ENCODE measurements around the gene KCNK17.

The KCNK17 gene

GRCh38 chr6:39338397-39338796 lies 24.2 kb upstream of the KCNK17 start:
- TF ChIP-seq, protein P1, sequence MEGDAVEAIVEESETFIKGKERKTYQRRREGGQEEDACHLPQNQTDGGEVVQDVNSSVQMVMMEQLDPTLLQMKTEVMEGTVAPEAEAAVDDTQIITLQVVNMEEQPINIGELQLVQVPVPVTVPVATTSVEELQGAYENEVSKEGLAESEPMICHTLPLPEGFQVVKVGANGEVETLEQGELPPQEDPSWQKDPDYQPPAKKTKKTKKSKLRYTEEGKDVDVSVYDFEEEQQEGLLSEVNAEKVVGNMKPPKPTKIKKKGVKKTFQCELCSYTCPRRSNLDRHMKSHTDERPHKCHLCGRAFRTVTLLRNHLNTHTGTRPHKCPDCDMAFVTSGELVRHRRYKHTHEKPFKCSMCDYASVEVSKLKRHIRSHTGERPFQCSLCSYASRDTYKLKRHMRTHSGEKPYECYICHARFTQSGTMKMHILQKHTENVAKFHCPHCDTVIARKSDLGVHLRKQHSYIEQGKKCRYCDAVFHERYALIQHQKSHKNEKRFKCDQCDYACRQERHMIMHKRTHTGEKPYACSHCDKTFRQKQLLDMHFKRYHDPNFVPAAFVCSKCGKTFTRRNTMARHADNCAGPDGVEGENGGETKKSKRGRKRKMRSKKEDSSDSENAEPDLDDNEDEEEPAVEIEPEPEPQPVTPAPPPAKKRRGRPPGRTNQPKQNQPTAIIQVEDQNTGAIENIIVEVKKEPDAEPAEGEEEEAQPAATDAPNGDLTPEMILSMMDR (conservative IDR thresholded peaks at IDR 0.05; ENCODE audit: low read depth, low read length): no peak
- DNase-seq (ENCODE audit: low read depth): no peak
- no peak overlapping the region for H3K4me3 ChIP-seq (ENCODE audit: low read depth, low read length)

DNA sequence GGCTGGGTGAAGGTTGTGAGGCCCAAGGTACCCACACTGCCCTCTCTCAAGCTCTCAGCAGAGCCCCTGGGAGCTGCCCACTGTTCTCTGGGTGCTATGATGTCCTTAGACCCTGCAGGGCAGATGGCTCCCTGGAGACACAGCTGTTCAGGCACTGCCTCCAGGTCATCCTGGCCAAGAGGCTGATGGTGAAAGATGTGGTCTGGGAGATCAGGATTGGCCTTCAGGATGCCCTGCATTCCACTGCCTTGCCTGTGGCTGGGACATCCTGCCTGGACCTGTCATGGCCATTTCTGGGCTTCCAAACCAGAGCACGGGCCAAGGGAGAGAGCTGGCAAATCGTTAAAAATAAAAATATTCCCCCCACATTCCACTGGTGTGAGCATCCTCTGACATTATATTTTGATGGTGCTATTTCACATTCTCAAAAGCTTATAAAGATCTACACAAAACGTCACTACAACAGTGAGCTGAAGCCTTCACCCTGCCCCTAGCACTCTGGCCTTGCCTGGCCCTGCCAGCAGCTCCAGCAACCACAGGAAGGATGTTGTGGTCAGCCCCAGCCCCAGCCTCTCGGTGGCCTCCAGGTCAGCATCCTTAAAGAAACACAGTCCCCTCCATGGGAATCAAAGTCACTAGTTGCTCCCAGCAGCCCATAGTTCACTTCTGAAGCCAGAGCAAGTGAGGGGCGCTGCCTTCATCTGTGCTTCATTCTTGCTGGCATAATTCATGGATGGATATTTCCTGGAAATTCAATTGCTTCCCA lies 21.7 kb upstream of the KCNK17 start:
- no peak for DNase-seq (ENCODE audit: low read depth)
- TF ChIP-seq, protein P1 (conservative IDR thresholded peaks at IDR 0.05; ENCODE audit: low read depth, low read length): no peak
- H3K4me3 ChIP-seq (ENCODE audit: low read depth, low read length): no peak overlapping the region

DNA sequence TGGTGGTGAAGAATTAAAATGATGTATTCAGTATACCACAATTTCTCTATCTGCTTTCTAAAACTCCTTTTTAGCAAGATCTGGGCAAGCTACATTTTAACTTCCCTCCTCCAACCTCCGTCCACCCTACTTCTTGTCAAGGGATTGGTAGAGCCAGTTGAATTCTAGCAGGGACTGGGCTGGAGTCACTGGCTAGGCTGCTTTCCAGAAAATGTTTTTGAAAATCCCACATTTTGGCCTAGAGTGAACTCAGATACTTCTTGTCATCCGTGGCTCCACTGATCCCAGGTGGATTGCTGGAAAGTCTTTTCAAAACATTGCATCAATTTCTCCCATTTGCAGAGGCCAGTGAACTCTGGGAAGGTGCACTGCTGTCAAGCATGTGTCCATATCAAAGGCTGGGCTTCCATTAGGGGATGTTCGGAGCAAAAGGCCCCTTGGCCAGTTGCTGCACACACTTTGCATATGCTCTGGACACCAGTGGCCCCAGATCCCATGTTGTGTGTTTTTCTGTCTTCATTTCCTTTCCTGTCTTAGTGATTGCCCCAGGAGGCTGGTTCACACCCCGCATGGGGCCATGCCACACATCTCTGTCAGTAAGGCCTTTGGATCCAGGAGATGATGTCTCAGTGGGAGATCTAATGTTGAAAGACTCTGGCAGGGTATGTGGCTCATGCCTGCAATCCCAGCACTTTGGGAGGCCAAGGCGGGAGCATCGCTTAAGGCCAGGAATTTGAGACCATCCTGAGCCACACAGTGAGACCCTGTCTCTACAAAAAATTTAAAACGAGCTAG lies 19.6 kb upstream of the KCNK17 start:
- TF ChIP-seq, protein P1 (conservative IDR thresholded peaks at IDR 0.05; ENCODE audit: low read depth, low read length): no peak
- DNase-seq (ENCODE audit: low read depth): no peak
- no peak overlapping the region for H3K4me3 ChIP-seq (ENCODE audit: low read depth, low read length)

DNA sequence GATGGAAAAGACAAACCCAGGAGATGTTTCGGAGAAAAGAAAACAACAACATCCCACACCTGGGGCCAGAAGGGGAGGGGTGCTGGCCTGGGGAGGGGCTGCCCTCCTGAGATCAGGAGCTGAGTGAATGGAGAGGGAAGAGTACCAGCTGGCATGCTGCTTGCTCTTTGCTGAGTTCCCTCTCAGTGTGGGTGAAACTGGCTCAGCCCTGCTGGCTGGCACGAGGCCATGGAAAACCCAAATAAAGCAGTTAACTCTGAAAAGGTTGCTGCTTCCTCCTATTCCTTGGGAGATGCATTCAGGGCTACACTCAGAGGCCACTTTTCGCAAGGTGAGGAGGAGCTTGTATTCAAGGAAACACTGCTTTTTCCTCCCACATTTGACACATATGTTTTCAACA lies 16.3 kb upstream of the KCNK17 start:
- no peak overlapping the region for H3K4me3 ChIP-seq (ENCODE audit: low read depth, low read length)
- TF ChIP-seq, protein P1 (conservative IDR thresholded peaks at IDR 0.05; ENCODE audit: low read depth, low read length): no peak
- DNase-seq (ENCODE audit: low read depth): no peak

DNA sequence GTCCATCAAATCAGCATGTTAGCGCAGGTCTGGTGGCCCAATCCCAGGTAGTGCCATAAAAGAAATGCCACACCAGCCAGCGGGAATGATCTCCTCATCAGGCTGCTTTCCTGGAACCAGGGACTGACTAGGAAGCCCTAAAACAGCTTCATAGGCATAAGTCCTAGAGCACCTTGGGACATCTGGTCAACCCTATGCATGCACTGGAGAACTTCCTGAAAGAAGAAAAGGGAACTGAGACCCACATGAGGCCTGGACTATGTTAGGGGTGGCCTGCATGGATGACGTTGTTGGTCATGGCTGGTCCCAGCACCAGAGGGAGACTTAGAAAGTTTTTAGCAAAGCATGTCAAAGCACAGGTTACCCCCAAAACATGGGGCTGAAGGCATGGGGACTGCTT lies 15.8 kb upstream of the KCNK17 start:
- DNase-seq (ENCODE audit: low read depth): no peak
- TF ChIP-seq, protein P1 (conservative IDR thresholded peaks at IDR 0.05; ENCODE audit: low read depth, low read length): no peak
- H3K4me3 ChIP-seq (ENCODE audit: low read depth, low read length): no peak overlapping the region

- DNase-seq (ENCODE audit: low read depth): no peak
- H3K4me3 ChIP-seq (ENCODE audit: low read depth, low read length): no peak overlapping the region
- TF ChIP-seq, protein P1 (conservative IDR thresholded peaks at IDR 0.05; ENCODE audit: low read depth, low read length): no peak
These were observed 13.8 kb upstream of the KCNK17 start for GRCh38 chr6:39328066-39328465.

All from choroid plexus epithelial cell (primary cell).